Endodermal cell (in vitro differentiated cells): ENCODE data around the gene VMP1. TPM values are rescaled to one million over a fixed set of nuclear protein-coding genes. Genes with fewer than 3 reads are reported as not detected.
A peak's percentile ranks its signal among the peaks of the same experiment; 100 is the strongest.
"Not testable (repeated sequence)": the region's sequence is repeated elsewhere in the genome, so short reads cannot be mapped to it uniquely, and the experiment has no call there.

Experiments used
- DNase-seq: peaks from one replicate; pipeline ENCODE4 v3.0.0-alpha.2; 2017
- H3K27ac ChIP-seq: 2 replicates; pipeline ENCODE4 v1.5.1; 2013; ENCODE audit warnings: mild to moderate bottlenecking, low read depth, low read length, moderate library complexity
- H3K27me3 ChIP-seq: 2 replicates; pipeline ENCODE4 v1.6.1; 2013; ENCODE audit warnings: mild to moderate bottlenecking, low read length, moderate library complexity; ENCODE audit not compliant: insufficient read depth, control insufficient read depth, poor library complexity, severe bottlenecking
- H3K36me3 ChIP-seq: 2 replicates; pipeline ENCODE4 v1.7.0; 2013; ENCODE audit warnings: mild to moderate bottlenecking, low read length, moderate library complexity; ENCODE audit not compliant: control insufficient read depth, insufficient read depth
- H3K4me1 ChIP-seq: one replicate; pipeline ENCODE4 v1.7.0; 2013; ENCODE audit warnings: low read length; ENCODE audit not compliant: control insufficient read depth, insufficient read depth
- H3K4me3 ChIP-seq: 2 replicates; pipeline ENCODE4 v1.5.1; 2013; ENCODE audit warnings: mild to moderate bottlenecking, low read length, moderate library complexity
- H3K9ac ChIP-seq: 2 replicates; pipeline ENCODE4 v1.6.1; 2013; ENCODE audit warnings: mild to moderate bottlenecking, low read length, moderate library complexity; ENCODE audit not compliant: poor library complexity, severe bottlenecking; ENCODE audit errors: extremely low read depth
- H3K9me3 ChIP-seq: 2 replicates; pipeline ENCODE4 v1.6.1; 2013; ENCODE audit warnings: mild to moderate bottlenecking, low read length, moderate library complexity; ENCODE audit not compliant: control insufficient read depth
- H3K27ac Mint-ChIP-seq: 2 replicates; pipeline ENCODE4 v1.8.0; 2020; ENCODE audit warnings: mixed read lengths
- H3K27me3 Mint-ChIP-seq: 2 replicates; pipeline ENCODE4 v1.8.0; 2021; ENCODE audit warnings: mild to moderate bottlenecking, mixed read lengths; ENCODE audit not compliant: insufficient read depth
- H3K36me3 Mint-ChIP-seq: 2 replicates; pipeline ENCODE4 v1.8.0; 2020; ENCODE audit warnings: low read depth, mixed read lengths
- H3K4me1 Mint-ChIP-seq: 2 replicates; pipeline ENCODE4 v1.8.0; 2020; ENCODE audit warnings: mixed read lengths
- H3K4me3 Mint-ChIP-seq: 2 replicates; pipeline ENCODE4 v1.8.0; 2020; ENCODE audit warnings: mild to moderate bottlenecking, moderate library complexity, mixed read lengths
- H3K9me3 Mint-ChIP-seq: 2 replicates; pipeline ENCODE4 v1.8.0; 2020; ENCODE audit warnings: mild to moderate bottlenecking, mixed read lengths
- WGBS, 2 experiments: methylation state at CpG; one replicate each; pipeline versions ENCODE4 v1.1.5 to v1.1.7; 2013; ENCODE audit warnings: missing lambda C conversion rate in 2 of 2, mixed read lengths in 1 of 2; ENCODE audit not compliant: insufficient coverage in 1 of 2, insufficient read length in 1 of 2; 5-methylcytosine and 5-hydroxymethylcytosine counted together
- total RNA-seq, 2 donors: library from RNA; stranded (reverse); fragmentation: NEBNext Ultra II Directional in 1 of 2; extraction: Animal tissue kit (Norgen Biotek cat#: 25700) in 1 of 2; gene quantifications; 2 replicates in 1 of 2; 3 replicates in 1 of 2; pipeline ENCODE4 v1.2.1, GENCODE V29; 2021
- TF ChIP-seq, protein P1 (sequence below): fragments of 200-600 bp; sonication (generic); conservative IDR thresholded peaks from 2 replicates; pipeline ENCODE4 v1.5.0; 2021; ENCODE audit warnings: antibody characterized with exemption, mild to moderate bottlenecking

Gene VMP1
- total RNA-seq, 2 donors from 2014 or later = 67.9 to 69.9 TPM

DNA sequence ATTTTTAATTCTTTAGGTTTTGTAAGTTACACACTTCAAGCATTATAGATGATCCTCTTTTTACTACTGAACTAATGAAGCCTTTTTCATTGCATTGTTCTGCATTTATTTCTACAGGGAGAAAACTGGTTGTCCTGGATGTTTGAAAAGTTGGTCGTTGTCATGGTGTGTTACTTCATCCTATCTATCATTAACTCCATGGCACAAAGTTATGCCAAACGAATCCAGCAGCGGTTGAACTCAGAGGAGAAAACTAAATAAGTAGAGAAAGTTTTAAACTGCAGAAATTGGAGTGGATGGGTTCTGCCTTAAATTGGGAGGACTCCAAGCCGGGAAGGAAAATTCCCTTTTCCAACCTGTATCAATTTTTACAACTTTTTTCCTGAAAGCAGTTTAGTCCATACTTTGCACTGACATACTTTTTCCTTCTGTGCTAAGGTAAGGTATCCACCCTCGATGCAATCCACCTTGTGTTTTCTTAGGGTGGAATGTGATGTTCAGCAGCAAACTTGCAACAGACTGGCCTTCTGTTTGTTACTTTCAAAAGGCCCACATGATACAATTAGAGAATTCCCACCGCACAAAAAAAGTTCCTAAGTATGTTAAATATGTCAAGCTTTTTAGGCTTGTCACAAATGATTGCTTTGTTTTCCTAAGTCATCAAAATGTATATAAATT is 132.3 kb downstream of the VMP1 start:
- Histone ChIP-seq H3K4me1 (peaks cover 3% of the 10 kb centered on the region), H3K27me3 (no peaks in the 10 kb centered on the region), H3K9ac (peak overlapping the region; percentile 98), H3K36me3 (peaks cover 25% of the 10 kb centered on the region), H3K4me3 (peak overlapping the region; percentile 98), H3K27ac (peak overlapping the region; percentile 15), H3K9me3 (no peaks in the 10 kb centered on the region)
- Mint-ChIP-seq H3K27ac (peak overlapping the region; percentile 98), H3K36me3 (peaks cover 29% of the 10 kb centered on the region), H3K4me3 (peak overlapping the region; percentile 75), H3K9me3 (no peaks in the 10 kb centered on the region), H3K4me1 (peaks cover 32% of the 10 kb centered on the region), H3K27me3 (no peaks in the 10 kb centered on the region)
- WGBS, 2 experiments = 0 to 22% methylated on average over 1 to 5 of the region's 6 CpGs
- DNase-seq = peak; percentile 44
- TF ChIP-seq, protein P1, sequence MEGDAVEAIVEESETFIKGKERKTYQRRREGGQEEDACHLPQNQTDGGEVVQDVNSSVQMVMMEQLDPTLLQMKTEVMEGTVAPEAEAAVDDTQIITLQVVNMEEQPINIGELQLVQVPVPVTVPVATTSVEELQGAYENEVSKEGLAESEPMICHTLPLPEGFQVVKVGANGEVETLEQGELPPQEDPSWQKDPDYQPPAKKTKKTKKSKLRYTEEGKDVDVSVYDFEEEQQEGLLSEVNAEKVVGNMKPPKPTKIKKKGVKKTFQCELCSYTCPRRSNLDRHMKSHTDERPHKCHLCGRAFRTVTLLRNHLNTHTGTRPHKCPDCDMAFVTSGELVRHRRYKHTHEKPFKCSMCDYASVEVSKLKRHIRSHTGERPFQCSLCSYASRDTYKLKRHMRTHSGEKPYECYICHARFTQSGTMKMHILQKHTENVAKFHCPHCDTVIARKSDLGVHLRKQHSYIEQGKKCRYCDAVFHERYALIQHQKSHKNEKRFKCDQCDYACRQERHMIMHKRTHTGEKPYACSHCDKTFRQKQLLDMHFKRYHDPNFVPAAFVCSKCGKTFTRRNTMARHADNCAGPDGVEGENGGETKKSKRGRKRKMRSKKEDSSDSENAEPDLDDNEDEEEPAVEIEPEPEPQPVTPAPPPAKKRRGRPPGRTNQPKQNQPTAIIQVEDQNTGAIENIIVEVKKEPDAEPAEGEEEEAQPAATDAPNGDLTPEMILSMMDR = no peak

DNA sequence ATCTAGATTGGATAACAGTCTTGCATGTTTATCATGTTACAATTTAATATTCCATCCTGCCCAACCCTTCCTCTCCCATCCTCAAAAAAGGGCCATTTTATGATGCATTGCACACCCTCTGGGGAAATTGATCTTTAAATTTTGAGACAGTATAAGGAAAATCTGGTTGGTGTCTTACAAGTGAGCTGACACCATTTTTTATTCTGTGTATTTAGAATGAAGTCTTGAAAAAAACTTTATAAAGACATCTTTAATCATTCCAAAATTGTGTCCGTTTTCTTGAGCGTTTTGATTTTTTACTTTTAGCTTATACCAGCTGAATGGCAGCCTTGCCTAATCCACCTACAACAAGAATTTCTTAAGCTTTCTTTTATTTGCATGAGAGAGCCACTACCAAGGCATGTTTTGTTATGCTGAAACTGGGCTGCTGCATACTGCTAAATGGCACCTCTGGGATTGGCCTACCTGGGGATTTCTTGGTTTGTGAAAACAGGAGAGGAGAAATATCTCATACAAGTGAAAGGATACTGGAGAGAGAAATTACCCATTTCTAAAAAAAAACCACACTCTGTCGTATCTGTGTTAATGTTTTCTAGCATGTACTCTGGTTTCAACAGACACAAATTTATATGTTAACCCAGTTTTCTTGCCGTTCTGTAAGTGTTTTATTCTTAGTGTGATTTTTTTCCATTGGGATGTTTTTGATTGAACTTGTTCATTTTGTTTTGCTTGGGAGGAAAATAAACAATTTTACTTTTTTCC is 133.1 kb downstream of the VMP1 start:
- Histone ChIP-seq H3K9ac (peak overlapping the region; percentile 98), H3K27ac (peak overlapping the region; percentile 11), H3K36me3 (peaks cover 25% of the 10 kb centered on the region), H3K4me3 (peak overlapping the region; percentile 98), H3K4me1 (peaks cover 3% of the 10 kb centered on the region), H3K27me3 (no peaks in the 10 kb centered on the region), H3K9me3 (no peaks in the 10 kb centered on the region)
- peak overlapping the region; percentile 75 for H3K4me3 Mint-ChIP-seq
- no peaks in the 10 kb centered on the region for H3K9me3 Mint-ChIP-seq
- H3K36me3 Mint-ChIP-seq = peaks cover 29% of the 10 kb centered on the region
- H3K4me1 Mint-ChIP-seq = peaks cover 38% of the 10 kb centered on the region
- 0 to 24% methylated on average over 1 to 4 of the region's 4 CpGs for WGBS, 2 experiments
- peak; percentile 85 for DNase-seq
- H3K27ac Mint-ChIP-seq = peak overlapping the region; percentile 98
- TF ChIP-seq, protein P1 = no peak
- no peaks in the 10 kb centered on the region for H3K27me3 Mint-ChIP-seq

- H3K9me3 Mint-ChIP-seq, DNase-seq, H3K4me1 ChIP-seq, H3K9me3 ChIP-seq, H3K27me3 ChIP-seq, H3K27ac ChIP-seq, H3K27me3 Mint-ChIP-seq: not testable (repeated sequence)
- Histone ChIP-seq H3K4me3 (peak overlapping the region; percentile 98), H3K36me3 (peaks cover 25% of the 10 kb centered on the region), H3K9ac (peak overlapping the region; percentile 98)
- 69 to 70% methylated on average over 7 of the region's 7 CpGs for WGBS, 2 experiments
- Mint-ChIP-seq H3K36me3 (peaks cover 29% of the 10 kb centered on the region), H3K27ac (peak overlapping the region; percentile 98), H3K4me1 (peaks cover 41% of the 10 kb centered on the region), H3K4me3 (peak overlapping the region; percentile 75)
Measured at GRCh38 chr17:59841091-59841881, 133.8 kb downstream of the VMP1 start.

DNA sequence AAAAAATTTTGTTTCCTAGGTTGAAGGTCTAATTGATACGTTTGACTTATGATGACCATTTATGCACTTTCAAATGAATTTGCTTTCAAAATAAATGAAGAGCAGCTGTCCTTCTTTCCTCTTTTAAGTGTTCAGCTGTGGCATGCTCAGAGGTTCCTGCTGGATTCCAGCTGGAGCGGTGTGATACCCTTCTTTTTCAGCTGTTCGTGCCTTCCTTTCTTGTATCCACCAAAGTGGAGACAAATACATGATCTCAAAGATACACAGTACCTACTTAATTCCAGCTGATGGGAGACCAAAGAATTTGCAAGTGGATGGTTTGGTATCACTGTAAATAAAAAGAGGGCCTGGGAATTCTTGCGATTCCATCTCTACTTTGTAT is 134.4 kb downstream of the VMP1 start:
- WGBS, 2 experiments = 100% methylated on average over 3 of the region's 4 CpGs; no CpG with 5 or more reads in 1 of the 2 experiments
- not testable (repeated sequence) for H3K27me3 ChIP-seq, H3K9me3 ChIP-seq, H3K27ac ChIP-seq, DNase-seq, H3K9ac ChIP-seq, H3K4me1 ChIP-seq, H3K4me3 ChIP-seq, H3K9me3 Mint-ChIP-seq, H3K27me3 Mint-ChIP-seq
- H3K36me3 ChIP-seq = peaks cover 25% of the 10 kb centered on the region
- peak overlapping the region; percentile 39 for H3K27ac Mint-ChIP-seq
- peaks cover 29% of the 10 kb centered on the region for H3K36me3 Mint-ChIP-seq
- H3K4me1 Mint-ChIP-seq = peaks cover 46% of the 10 kb centered on the region
- H3K4me3 Mint-ChIP-seq = peak overlapping the region; percentile 75
